ENCODE results near the gene BICD1.

The BICD1 gene

DNA sequence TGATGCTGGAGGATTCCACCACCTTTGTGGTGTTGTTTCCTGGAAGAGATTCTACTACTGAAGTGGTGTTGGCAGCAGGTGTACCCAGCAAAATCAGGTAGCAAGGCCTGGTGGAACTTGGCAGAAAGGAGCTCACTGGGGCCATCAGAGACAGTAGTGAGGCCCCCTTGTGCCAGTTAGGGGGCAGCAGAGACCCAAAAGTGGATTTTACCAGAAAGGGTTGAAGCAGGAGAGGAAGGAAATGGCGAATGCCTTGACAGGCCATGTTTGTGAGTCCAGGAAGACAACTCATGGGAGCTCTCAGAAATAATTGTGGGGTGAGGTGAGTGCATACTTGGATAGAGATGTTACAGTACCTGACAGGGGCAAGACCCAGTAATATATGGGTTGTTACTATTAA is 155.0 kb downstream of the BICD1 start:
- DNase-seq (ENCODE audit: insufficient read length, low spot score) = no peak
- no peak for FAIRE-seq
- TF ChIP-seq CTCF (IDR thresholded peaks at IDR 0.05; ENCODE audit: insufficient read depth, missing control alignments) = peak; percentile 29

- no peak for TF ChIP-seq CTCF (IDR thresholded peaks at IDR 0.05; ENCODE audit: insufficient read depth, missing control alignments)
- FAIRE-seq (peak; percentile 82), DNase-seq (ENCODE audit: insufficient read length, low spot score) (no peak)
These were observed 158.3 kb downstream of the BICD1 start for GRCh38 chr12:32264961-32265360.

DNA sequence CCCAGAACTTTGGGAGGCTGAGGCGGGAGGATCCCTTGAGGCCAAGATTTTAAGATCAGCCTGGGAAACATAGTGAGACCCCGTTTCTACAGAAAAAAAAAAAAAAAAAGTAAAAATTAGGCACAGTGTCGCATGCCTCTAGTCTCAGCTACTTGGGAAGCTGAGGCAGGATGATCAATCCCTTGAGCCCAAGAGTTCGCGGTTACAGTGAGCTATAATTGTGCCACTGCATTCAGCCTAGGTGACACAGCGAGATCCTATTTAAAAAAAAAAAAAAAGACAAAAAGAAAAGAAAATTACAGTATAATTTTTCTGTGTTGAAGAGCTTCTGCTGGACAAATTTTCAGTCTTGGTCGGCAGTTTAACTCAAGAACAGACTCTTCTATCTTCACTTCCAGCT is 158.8 kb downstream of the BICD1 start:
- DNase-seq (ENCODE audit: insufficient read length, low spot score) (no peak), FAIRE-seq (no peak)
- TF ChIP-seq CTCF (IDR thresholded peaks at IDR 0.05; ENCODE audit: insufficient read depth, missing control alignments) = no peak

GRCh38 chr12:32265951-32266350 is 159.3 kb downstream of the BICD1 start:
- FAIRE-seq (no peak), DNase-seq (ENCODE audit: insufficient read length, low spot score) (no peak)
- no peak for TF ChIP-seq CTCF (IDR thresholded peaks at IDR 0.05; ENCODE audit: insufficient read depth, missing control alignments)

DNA sequence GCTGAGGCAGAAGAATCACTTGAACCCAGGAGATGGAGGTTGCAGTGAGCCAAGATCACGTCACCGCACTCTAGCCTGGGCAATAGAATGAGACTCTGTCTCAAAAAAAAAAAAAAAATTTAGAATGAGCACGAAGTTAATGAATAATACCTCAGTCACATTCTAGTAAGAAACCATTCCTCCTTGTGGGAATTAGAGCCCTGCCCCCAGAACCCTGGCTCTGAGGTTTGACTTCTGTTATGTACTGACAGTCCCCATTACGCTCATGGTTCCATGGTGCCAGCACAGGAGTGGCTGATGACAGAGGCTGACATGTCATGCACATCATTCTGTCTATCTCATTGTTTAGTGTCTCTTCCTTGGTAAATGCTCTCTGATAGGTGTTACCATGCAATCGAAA is 160.1 kb downstream of the BICD1 start:
- DNase-seq (ENCODE audit: insufficient read length, low spot score) = no peak
- FAIRE-seq = no peak
- TF ChIP-seq CTCF (IDR thresholded peaks at IDR 0.05; ENCODE audit: insufficient read depth, missing control alignments) = no peak

GRCh38 chr12:32270818-32271710 is 164.4 kb downstream of the BICD1 start:
- FAIRE-seq (no peak), DNase-seq (ENCODE audit: insufficient read length, low spot score) (no peak)

More at GRCh38 chr12:32270818-32271710, 164.4 kb downstream of the BICD1 start:
- no peak for TF ChIP-seq CTCF (IDR thresholded peaks at IDR 0.05; ENCODE audit: insufficient read depth, missing control alignments)

All from D721Med (cell line).